CD4-positive, alpha-beta memory T cell (primary cell): Measurements from ENCODE around the gene GREB1L. TPM values are rescaled to one million over a fixed set of nuclear protein-coding genes. Genes with fewer than 3 reads are reported as not detected.

ENCODE experiments used
- CTCF ChIA-PET: fragments of 350-600 bp; sonication (Branson Sonifier 250); formaldehyde crosslinking; loops from one replicate; lab custom pipeline; 2021; ENCODE audit warnings: inconsistent platforms; ENCODE audit not compliant: partially characterized antibody; lab: Charles Lee
- POLR2A ChIA-PET: fragments of 350-600 bp; sonication (Branson Sonifier 250); formaldehyde crosslinking; loops from one replicate; lab custom pipeline; 2021; ENCODE audit not compliant: partially characterized antibody; lab: Charles Lee
- DNase-seq, 5 donors: peaks; one replicate each; pipeline versions ENCODE4 v3.0.0 to v3.0.0-alpha.2; 2020 to 2022; ENCODE audit warnings: mixed read lengths in 1 of 5
- H3K27ac ChIP-seq: one replicate; pipeline ENCODE4 v1.7.0; 2013; ENCODE audit warnings: low read depth, low read length
- H3K27me3 ChIP-seq: 2 replicates; pipeline ENCODE4 v1.7.0; 2013; ENCODE audit warnings: mild to moderate bottlenecking, low read length, moderate library complexity; ENCODE audit not compliant: insufficient read depth
- H3K36me3 ChIP-seq: 2 replicates; pipeline ENCODE4 v1.7.0; 2013; ENCODE audit warnings: mild to moderate bottlenecking, low read length, moderate library complexity; ENCODE audit not compliant: insufficient read depth
- H3K4me1 ChIP-seq: 2 replicates; pipeline ENCODE4 v1.7.0; 2013; ENCODE audit warnings: mild to moderate bottlenecking, low read length, moderate library complexity; ENCODE audit not compliant: insufficient read depth
- H3K4me3 ChIP-seq, 2 donors: one replicate each; pipeline ENCODE4 v1.7.0; 2013; ENCODE audit warnings: low read length in 2 of 2, mild to moderate bottlenecking in 1 of 2
- H3K9me3 ChIP-seq, 2 donors: one replicate each; pipeline ENCODE4 v1.7.0; 2013; ENCODE audit warnings: low read length in 2 of 2, control low read depth in 1 of 2; ENCODE audit not compliant: control insufficient read depth in 1 of 2
- H3K27ac Mint-ChIP-seq, 7 donors: one replicate each; pipeline ENCODE4 v1.8.0; 2020 to 2021; ENCODE audit warnings: mixed read lengths in 7 of 7, mild to moderate bottlenecking in 6 of 7, inconsistent platforms in 3 of 7, moderate library complexity in 3 of 7
- H3K27me3 Mint-ChIP-seq, 2 donors: one replicate each; pipeline ENCODE4 v1.8.0; 2020 to 2021; ENCODE audit warnings: mixed read lengths in 2 of 2
- H3K36me3 Mint-ChIP-seq, 2 donors: one replicate each; pipeline ENCODE4 v1.8.0; 2020 to 2021; ENCODE audit warnings: mixed read lengths in 2 of 2, inconsistent platforms in 1 of 2, mild to moderate bottlenecking in 1 of 2
- H3K4me1 Mint-ChIP-seq, 4 donors: one replicate each; pipeline ENCODE4 v1.8.0; 2020 to 2021; ENCODE audit warnings: mixed read lengths in 4 of 4, mild to moderate bottlenecking in 1 of 4
- H3K4me3 Mint-ChIP-seq, 8 donors: one replicate each; pipeline ENCODE4 v1.8.0; 2020 to 2021; ENCODE audit warnings: mixed read lengths in 8 of 8, mild to moderate bottlenecking in 7 of 8, moderate library complexity in 6 of 8, inconsistent platforms in 3 of 8
- H3K9me3 Mint-ChIP-seq, 8 donors: one replicate each; pipeline ENCODE4 v1.8.0; 2020 to 2021; ENCODE audit warnings: mixed read lengths in 8 of 8, mild to moderate bottlenecking in 5 of 8, inconsistent platforms in 3 of 8, moderate library complexity in 1 of 8
- intact Hi-C: fragments of 100-400 bp; cut with micrococcal nuclease; formaldehyde crosslinking; loops from one replicate; pipeline ENCODE4 v1.15.1; 2023
- polyA plus RNA-seq, 2 donors: library from polyadenylated mRNA; unstranded; fragments of 300-500 nt; fragmentation: Illumina TruSeq; gene quantifications; one replicate each; pipeline ENCODE4 v1.2.3, GENCODE V29; 2021
- total RNA-seq, 2 experiments: library from RNA; stranded (reverse); gene quantifications; one replicate each; pipeline ENCODE4 v1.2.3, GENCODE V29; 2021

Gene GREB1L
- total and polyA plus RNA-seq, 4 experiments from 2014 or later = 0.16 TPM; not detected in 3

DNA sequence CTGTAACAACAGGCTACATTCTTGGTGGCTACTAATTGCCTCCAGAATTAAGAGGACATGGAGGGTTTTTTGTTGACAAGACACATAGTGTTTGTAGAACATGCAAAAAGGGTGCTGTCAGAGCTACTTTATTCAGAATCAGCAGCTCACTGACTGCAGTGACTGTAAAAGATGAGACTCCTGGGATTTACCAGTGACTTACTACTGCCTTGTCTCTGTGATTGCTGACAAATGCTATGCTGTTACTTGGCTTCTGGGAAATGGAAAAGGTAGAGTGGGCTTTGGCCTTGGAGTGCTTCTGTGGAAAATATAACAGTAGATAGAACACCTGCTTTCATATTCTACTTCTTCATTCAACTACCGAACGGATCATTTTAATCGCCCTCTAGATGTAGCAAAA, 47.8 kb downstream of the GREB1L start:
- intact Hi-C loops = loop anchor here (10.0 kb wide), 1 partner anchor 45 kb away; no protein-coding TSS in a partner anchor
- DNase-seq = no peak
- Histone ChIP-seq H3K36me3 (no peaks in the 10 kb centered on the region), H3K4me1 (no peaks in the 10 kb centered on the region), H3K9me3 (no peaks in the 10 kb centered on the region), H3K27ac (no peak overlapping the region), H3K4me3 (no peak overlapping the region), H3K27me3 (no peaks in the 10 kb centered on the region)
- POLR2A ChIA-PET = no interaction called here
- CTCF ChIA-PET = interaction anchor here (0.6 kb wide), 1 partner anchor 23 kb away, joined by 5 read pairs; no protein-coding TSS in a partner anchor
- H3K9me3 Mint-ChIP-seq = no peaks in the 10 kb centered on the region
- H3K4me3 Mint-ChIP-seq = no peak overlapping the region
- H3K4me1 Mint-ChIP-seq = no peaks in the 10 kb centered on the region
- H3K27me3 Mint-ChIP-seq = peaks cover 5 to 8% of the 10 kb centered on the region in 2 donors
- H3K27ac Mint-ChIP-seq = no peak overlapping the region
- H3K36me3 Mint-ChIP-seq = no peaks in the 10 kb centered on the region

- Histone ChIP-seq H3K4me1 (no peaks in the 10 kb centered on the region), H3K27ac (no peak overlapping the region), H3K36me3 (no peaks in the 10 kb centered on the region), H3K4me3 (no peak overlapping the region), H3K27me3 (no peaks in the 10 kb centered on the region), H3K9me3 (no peaks in the 10 kb centered on the region)
- Mint-ChIP-seq H3K4me1 (no peaks in the 10 kb centered on the region), H3K9me3 (peaks cover 0 to 4% (median 0%) of the 10 kb centered on the region in 8 donors), H3K27me3 (peaks cover 5 to 8% of the 10 kb centered on the region in 2 donors), H3K27ac (no peak overlapping the region), H3K36me3 (no peaks in the 10 kb centered on the region), H3K4me3 (no peak overlapping the region)
- POLR2A ChIA-PET = no interaction called here
- intact Hi-C loops = no loop called here
- DNase-seq = no peak
- CTCF ChIA-PET = no interaction called here
Observed at GRCh38 chr18:21291106-21291505, 49.1 kb downstream of the GREB1L start.

GRCh38 chr18:21293479-21293878, 51.4 kb downstream of the GREB1L start:
- H3K4me3 Mint-ChIP-seq = no peak overlapping the region
- Histone ChIP-seq H3K36me3 (no peaks in the 10 kb centered on the region), H3K4me3 (no peak overlapping the region), H3K27me3 (no peaks in the 10 kb centered on the region), H3K4me1 (no peaks in the 10 kb centered on the region), H3K9me3 (no peaks in the 10 kb centered on the region), H3K27ac (no peak overlapping the region)
- POLR2A ChIA-PET = no interaction called here
- H3K27me3 Mint-ChIP-seq = peaks cover 8% of the 10 kb centered on the region in 2 donors
- no peak overlapping the region for H3K27ac Mint-ChIP-seq
- CTCF ChIA-PET = no interaction called here
- intact Hi-C loops = no loop called here
- H3K4me1 Mint-ChIP-seq = no peaks in the 10 kb centered on the region
- H3K36me3 Mint-ChIP-seq = no peaks in the 10 kb centered on the region
- peaks cover 0 to 4% (median 0%) of the 10 kb centered on the region in 8 donors for H3K9me3 Mint-ChIP-seq
- DNase-seq = no peak

DNA sequence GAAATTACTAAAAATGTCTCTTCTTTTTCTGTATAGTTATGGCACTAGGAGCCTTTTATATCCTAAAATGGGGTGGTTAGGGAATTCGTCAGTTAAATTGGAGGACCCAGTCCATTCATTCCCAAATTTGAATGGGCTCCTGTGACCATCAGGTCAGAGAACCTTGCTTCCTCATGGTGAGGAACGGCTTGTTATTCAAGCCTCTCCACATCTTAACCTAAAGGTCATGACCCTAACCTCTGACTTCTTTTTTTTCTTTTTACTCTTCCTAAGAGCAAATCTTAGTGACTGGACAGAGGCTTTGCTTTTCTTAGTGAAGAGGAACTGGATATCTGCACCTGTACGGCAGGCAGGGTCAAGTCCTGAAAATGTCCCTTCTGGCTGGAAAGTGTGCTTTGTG, 53.1 kb downstream of the GREB1L start:
- Histone ChIP-seq H3K4me1 (no peaks in the 10 kb centered on the region), H3K9me3 (no peaks in the 10 kb centered on the region), H3K27me3 (no peaks in the 10 kb centered on the region), H3K27ac (no peak overlapping the region), H3K4me3 (no peak overlapping the region), H3K36me3 (no peaks in the 10 kb centered on the region)
- peaks cover 7 to 8% of the 10 kb centered on the region in 2 donors for H3K27me3 Mint-ChIP-seq
- CTCF ChIA-PET = no interaction called here
- no peak overlapping the region for H3K4me3 Mint-ChIP-seq
- peaks cover 0 to 4% (median 0%) of the 10 kb centered on the region in 8 donors for H3K9me3 Mint-ChIP-seq
- H3K36me3 Mint-ChIP-seq = no peaks in the 10 kb centered on the region
- H3K4me1 Mint-ChIP-seq = no peaks in the 10 kb centered on the region
- POLR2A ChIA-PET = no interaction called here
- no peak overlapping the region for H3K27ac Mint-ChIP-seq
- DNase-seq = no peak
- intact Hi-C loops = no loop called here

DNA sequence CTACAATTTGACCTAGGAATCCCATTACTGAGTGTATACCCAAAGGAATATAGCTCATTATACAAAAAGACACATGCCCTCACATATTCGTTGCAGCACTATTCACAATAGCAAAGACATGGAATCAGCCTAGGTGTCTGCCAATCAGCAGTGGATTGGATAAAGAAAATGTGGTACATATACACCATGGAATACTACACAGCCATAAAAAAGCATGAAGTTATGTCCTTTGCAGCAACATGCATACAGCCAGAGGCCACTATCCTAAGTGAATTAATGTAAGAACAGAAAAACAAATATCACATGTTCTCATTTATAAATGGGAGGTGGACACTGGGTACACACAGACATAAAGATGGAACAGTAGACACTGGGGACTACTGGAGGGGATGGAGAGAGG, 54.0 kb downstream of the GREB1L start:
- POLR2A ChIA-PET = no interaction called here

DNA sequence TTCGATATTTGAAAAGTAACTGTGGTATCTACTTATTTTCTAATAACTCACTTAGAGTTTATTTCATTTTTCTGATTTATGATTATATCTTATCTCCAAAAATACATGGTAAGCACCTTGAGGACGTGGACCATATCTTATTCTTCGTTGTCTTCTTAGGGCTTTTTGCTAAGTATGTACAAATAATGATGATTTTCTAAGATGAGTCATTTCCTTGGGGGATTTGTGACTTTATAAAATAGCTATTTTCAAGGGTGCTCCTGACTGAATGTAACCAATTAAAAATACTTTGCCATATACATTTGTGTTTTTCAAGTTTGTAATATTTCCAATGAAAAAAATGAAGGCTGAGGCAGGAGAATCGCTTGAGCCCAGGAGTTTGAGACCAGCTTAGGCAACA, 56.3 kb downstream of the GREB1L start:
- DNase-seq = no peak
- no peaks in the 10 kb centered on the region for H3K4me1 ChIP-seq
- ChIA-PET CTCF (no interaction called here), POLR2A (no interaction called here)
- Mint-ChIP-seq H3K4me1 (peaks cover 0 to 1% (median 0%) of the 10 kb centered on the region in 4 donors), H3K9me3 (peaks cover 0 to 4% (median 0%) of the 10 kb centered on the region in 8 donors), H3K36me3 (no peaks in the 10 kb centered on the region), H3K27ac (no peak overlapping the region), H3K27me3 (peaks cover 3 to 4% of the 10 kb centered on the region in 2 donors), H3K4me3 (no peak overlapping the region)
- H3K27me3 ChIP-seq = no peaks in the 10 kb centered on the region
- intact Hi-C loops = no loop called here
- no peaks in the 10 kb centered on the region for H3K9me3 ChIP-seq
- no peak overlapping the region for H3K4me3 ChIP-seq
- no peak overlapping the region for H3K27ac ChIP-seq
- no peaks in the 10 kb centered on the region for H3K36me3 ChIP-seq

More for the DNA sequence above, 54.0 kb downstream of the GREB1L start:
- no peaks in the 10 kb centered on the region for H3K9me3 ChIP-seq
- no peak for DNase-seq
- Mint-ChIP-seq H3K27me3 (peaks cover 4 to 8% of the 10 kb centered on the region in 2 donors), H3K27ac (no peak overlapping the region), H3K4me3 (no peak overlapping the region), H3K9me3 (peaks cover 0 to 4% (median 0%) of the 10 kb centered on the region in 8 donors), H3K4me1 (peaks cover 0 to 1% (median 0%) of the 10 kb centered on the region in 4 donors), H3K36me3 (no peaks in the 10 kb centered on the region)
- H3K4me3 ChIP-seq = no peak overlapping the region
- intact Hi-C loops = no loop called here
- no peaks in the 10 kb centered on the region for H3K36me3 ChIP-seq
- CTCF ChIA-PET = no interaction called here
- H3K4me1 ChIP-seq = no peaks in the 10 kb centered on the region
- H3K27me3 ChIP-seq = no peaks in the 10 kb centered on the region
- no peak overlapping the region for H3K27ac ChIP-seq

DNA sequence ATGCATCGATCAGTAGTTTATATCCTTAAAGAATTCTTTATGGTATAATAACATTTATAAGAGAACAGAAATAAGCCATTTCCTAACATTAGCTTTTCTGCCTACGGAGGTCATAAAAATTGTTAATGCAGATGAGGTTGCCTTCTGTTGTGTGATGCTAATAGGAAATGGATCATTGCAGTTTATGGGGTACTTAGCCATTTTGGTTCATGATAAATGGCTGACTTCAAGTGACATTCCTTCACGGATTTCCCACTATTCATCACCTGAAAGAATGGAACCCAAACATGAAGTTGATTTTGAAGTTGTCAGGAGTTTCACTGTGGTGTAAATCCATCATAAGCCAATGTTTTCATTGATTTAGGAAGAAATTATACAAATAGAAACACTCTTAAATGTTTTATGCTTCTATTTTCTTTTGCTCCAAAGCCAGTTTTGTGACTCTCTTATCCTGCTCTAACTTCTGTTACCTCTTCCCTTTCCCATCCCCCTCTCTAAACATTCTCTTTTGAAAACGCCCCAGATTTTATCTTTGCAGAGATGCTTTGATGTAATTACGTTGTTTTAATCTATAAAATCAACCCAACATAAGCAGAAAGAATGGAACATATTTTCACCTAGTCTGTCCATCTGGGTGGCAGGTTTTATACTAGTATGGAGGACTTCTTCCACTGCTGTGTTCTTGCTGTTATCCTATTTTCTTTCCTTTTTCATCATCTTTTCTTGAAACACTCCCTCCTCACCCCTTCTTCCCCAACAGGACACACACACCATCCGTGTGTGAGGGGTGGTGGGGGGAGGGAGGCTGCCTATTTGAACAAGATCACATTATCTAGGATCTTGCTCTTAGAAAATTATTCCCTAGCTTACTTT, 58.2 kb downstream of the GREB1L start:
- peaks cover 0 to 1% (median 0%) of the 10 kb centered on the region in 4 donors for H3K4me1 Mint-ChIP-seq
- H3K27ac Mint-ChIP-seq = no peak overlapping the region
- intact Hi-C loops = loop anchor here (10.0 kb wide), 1 partner anchor 355 kb away; no protein-coding TSS in a partner anchor
- no peak for DNase-seq
- Histone ChIP-seq H3K9me3 (no peaks in the 10 kb centered on the region), H3K27ac (no peak overlapping the region), H3K4me3 (no peak overlapping the region), H3K4me1 (no peaks in the 10 kb centered on the region), H3K27me3 (no peaks in the 10 kb centered on the region), H3K36me3 (no peaks in the 10 kb centered on the region)
- no peaks in the 10 kb centered on the region for H3K36me3 Mint-ChIP-seq
- no peak overlapping the region for H3K4me3 Mint-ChIP-seq
- peaks cover 0 to 4% (median 0%) of the 10 kb centered on the region in 8 donors for H3K9me3 Mint-ChIP-seq
- CTCF ChIA-PET = no interaction called here
- POLR2A ChIA-PET = no interaction called here
- H3K27me3 Mint-ChIP-seq = peaks cover 4% of the 10 kb centered on the region in 2 donors
